Measurements from ENCODE around the gene GPR179.

The GPR179 gene

DNA sequence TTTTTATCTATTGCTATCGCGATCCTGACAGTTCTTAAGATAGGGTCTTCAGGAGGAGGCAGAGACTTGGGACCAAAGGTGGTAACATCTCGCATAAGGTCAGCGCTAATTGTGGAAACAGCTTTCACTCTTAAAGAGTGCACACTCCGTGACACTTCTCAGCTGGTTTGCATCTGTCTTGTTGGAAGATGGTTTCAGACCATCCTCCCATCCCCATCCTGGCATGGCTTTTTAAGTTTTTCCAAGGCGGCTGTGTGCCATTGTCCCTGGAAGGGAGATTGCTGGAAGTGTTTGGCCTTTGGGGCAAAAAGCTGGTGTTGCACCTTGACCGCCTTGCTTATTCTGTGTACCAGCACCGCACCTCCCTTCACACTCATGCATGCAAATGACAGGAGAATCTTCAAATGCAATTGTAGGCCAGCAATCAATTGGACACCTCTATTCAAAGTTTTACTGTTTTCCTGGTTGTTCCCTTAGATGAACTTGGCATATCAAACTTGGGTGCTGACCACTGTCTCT lies 9.4 kb upstream of the GPR179 start:
- Histone ChIP-seq H2AFZ (ENCODE audit: low read depth, low read length, severe bottlenecking) (no peak overlapping the region), H3K4me3 (ENCODE audit: insufficient read depth, low read length, poor library complexity, severe bottlenecking) (peak overlapping the region; percentile 59), H4K20me1 (ENCODE audit: low read depth, low read length) (no peaks in the 10 kb centered on the region; the same call in 1 of the 2 replicates), H3K27ac (ENCODE audit: low read depth, low read length) (no peak overlapping the region), H3K36me3 (ENCODE audit: low read length) (no peaks in the 10 kb centered on the region), H3K4me2 (ENCODE audit: low read depth, low read length, poor library complexity, severe bottlenecking) (peak overlapping the region; percentile 78), H3K27me3 (ENCODE audit: low read length) (no peaks in the 10 kb centered on the region), H3K79me2 (ENCODE audit: insufficient read depth, low read length) (no peaks in the 10 kb centered on the region), H3K9me2 (replicated peaks; ENCODE audit: insufficient read depth, low read length) (no peaks in the 10 kb centered on the region), H3F3A (ENCODE audit: insufficient read depth) (peaks cover 7% of the 10 kb centered on the region; the same call in 1 of the 2 replicates), H3K9me3 (ENCODE audit: insufficient read depth, low read length) (no peaks in the 10 kb centered on the region), H3K9ac (ENCODE audit: low read length) (peak overlapping the region; percentile 64)
- TF ChIP-seq EZH2phosphoT487 (conservative IDR thresholded peaks at IDR 0.05; ENCODE audit: low read length) = no peak
- TF ChIP-seq, protein P1, sequence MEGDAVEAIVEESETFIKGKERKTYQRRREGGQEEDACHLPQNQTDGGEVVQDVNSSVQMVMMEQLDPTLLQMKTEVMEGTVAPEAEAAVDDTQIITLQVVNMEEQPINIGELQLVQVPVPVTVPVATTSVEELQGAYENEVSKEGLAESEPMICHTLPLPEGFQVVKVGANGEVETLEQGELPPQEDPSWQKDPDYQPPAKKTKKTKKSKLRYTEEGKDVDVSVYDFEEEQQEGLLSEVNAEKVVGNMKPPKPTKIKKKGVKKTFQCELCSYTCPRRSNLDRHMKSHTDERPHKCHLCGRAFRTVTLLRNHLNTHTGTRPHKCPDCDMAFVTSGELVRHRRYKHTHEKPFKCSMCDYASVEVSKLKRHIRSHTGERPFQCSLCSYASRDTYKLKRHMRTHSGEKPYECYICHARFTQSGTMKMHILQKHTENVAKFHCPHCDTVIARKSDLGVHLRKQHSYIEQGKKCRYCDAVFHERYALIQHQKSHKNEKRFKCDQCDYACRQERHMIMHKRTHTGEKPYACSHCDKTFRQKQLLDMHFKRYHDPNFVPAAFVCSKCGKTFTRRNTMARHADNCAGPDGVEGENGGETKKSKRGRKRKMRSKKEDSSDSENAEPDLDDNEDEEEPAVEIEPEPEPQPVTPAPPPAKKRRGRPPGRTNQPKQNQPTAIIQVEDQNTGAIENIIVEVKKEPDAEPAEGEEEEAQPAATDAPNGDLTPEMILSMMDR (IDR thresholded peaks at IDR 0.05; ENCODE audit: insufficient read depth, low read length, poor library complexity, severe bottlenecking) = no peak

DNA sequence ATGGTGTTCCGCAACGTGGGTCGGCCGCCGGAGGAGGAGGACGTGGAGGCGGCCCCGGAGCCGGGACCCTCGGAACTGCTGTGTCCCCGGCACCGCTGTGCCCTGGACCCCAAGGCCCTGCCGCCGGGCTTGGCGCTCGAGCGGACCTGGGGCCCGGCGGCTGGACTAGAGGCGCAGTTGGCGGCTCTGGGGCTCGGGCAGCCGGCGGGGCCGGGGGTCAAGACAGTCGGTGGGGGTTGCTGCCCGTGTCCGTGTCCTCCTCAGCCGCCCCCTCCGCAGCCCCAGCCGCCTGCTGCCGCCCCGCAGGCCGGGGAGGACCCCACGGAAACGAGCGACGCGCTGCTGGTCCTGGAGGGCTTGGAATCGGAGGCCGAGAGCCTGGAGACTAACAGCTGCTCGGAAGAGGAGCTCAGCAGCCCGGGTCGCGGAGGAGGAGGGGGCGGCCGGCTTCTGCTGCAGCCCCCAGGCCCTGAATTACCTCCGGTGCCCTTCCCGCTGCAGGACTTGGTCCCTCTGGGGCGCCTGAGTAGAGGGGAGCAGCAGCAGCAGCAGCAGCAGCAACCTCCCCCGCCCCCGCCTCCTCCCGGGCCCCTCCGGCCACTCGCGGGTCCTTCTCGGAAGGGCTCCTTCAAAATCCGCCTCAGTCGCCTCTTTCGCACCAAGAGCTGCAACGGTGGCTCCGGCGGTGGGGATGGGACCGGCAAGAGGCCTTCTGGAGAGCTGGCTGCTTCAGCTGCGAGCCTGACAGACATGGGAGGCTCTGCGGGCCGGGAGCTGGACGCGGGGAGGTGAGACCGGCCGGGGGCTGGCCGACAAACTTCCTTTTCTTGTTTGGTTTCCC lies 8.7 kb upstream of the GPR179 start:
- H3K4me2 ChIP-seq (ENCODE audit: low read depth, low read length, poor library complexity, severe bottlenecking) = peak overlapping the region; percentile 78
- peak overlapping the region; percentile 59 for H3K4me3 ChIP-seq (ENCODE audit: insufficient read depth, low read length, poor library complexity, severe bottlenecking)
- TF ChIP-seq, protein P1 (IDR thresholded peaks at IDR 0.05; ENCODE audit: insufficient read depth, low read length, poor library complexity, severe bottlenecking) = no peak
- no peak for TF ChIP-seq EZH2phosphoT487 (conservative IDR thresholded peaks at IDR 0.05; ENCODE audit: low read length)
- H3K27ac ChIP-seq (ENCODE audit: low read depth, low read length) = no peak overlapping the region
- no peaks in the 10 kb centered on the region; the same call in 1 of the 2 replicates for H4K20me1 ChIP-seq (ENCODE audit: low read depth, low read length)
- H3K27me3 ChIP-seq (ENCODE audit: low read length) = no peaks in the 10 kb centered on the region
- peak overlapping the region; percentile 37 for H2AFZ ChIP-seq (ENCODE audit: low read depth, low read length, severe bottlenecking)
- peaks cover 7% of the 10 kb centered on the region; the same call in 1 of the 2 replicates for H3F3A ChIP-seq (ENCODE audit: insufficient read depth)
- H3K9me2 ChIP-seq (replicated peaks; ENCODE audit: insufficient read depth, low read length) = no peaks in the 10 kb centered on the region
- peak overlapping the region; percentile 64 for H3K9ac ChIP-seq (ENCODE audit: low read length)
- H3K36me3 ChIP-seq (ENCODE audit: low read length) = no peaks in the 10 kb centered on the region
- no peaks in the 10 kb centered on the region for H3K9me3 ChIP-seq (ENCODE audit: insufficient read depth, low read length)
- no peaks in the 10 kb centered on the region for H3K79me2 ChIP-seq (ENCODE audit: insufficient read depth, low read length)

DNA sequence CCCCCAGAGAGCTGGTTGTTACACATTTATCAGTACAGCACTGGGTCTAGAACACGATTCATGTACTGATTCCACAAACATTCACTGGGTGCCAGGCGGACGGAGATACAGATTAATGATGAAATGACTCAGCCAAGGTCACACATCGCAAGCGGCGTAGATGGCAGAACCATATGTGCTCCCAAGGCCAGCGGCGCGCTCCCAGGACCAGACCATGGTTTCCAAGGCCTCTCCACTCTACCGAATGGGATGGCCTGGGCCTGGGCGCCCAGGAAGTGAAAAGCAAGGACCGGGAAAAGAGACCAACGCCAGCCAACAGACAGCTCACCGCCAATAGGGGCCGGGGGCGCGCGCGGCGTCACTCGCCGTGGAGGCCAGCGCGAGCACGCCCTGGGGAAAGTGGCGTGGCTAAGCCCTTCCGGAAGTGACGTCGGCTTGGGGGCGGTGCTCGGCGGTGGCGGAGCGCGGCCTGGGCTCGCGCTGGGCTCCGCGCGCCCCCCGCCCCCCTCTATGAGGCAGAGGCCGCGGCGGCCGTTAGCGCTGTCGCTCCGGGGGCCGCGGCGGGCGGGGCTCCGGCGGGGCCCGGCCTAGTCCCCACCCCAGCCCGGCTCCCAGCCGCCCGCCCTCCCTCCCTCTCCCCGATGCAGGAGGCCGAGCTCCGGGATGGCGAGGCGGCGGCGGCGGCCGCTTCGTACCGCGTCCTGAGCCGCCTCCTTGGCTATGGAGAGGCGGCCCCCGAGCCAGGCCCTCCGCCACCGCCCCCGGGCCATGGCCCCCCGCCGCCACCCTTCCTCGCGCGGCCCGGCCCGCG lies 7.9 kb upstream of the GPR179 start, which contains the start of gene SOCS7:
TSS of gene SOCS7 (plus strand) at position 433 of the 811 bp plus-strand sequence. CDS start at position 642, 209 bp downstream.
- peak within 1 kb of the TSS; percentile 85 for H2AFZ ChIP-seq (ENCODE audit: low read depth, low read length, severe bottlenecking)
- peak within 1 kb of the TSS; percentile 78 for H3K4me2 ChIP-seq (ENCODE audit: low read depth, low read length, poor library complexity, severe bottlenecking)
- no peaks in the 10 kb centered on the region for H3K79me2 ChIP-seq (ENCODE audit: insufficient read depth, low read length)
- no peaks in the 10 kb centered on the region for H3K27me3 ChIP-seq (ENCODE audit: low read length)
- no peaks in the 10 kb centered on the region for H3K36me3 ChIP-seq (ENCODE audit: low read length)
- H3K9me3 ChIP-seq (ENCODE audit: insufficient read depth, low read length) = no peaks in the 10 kb centered on the region
- peak within 1 kb of the TSS; percentile 59 for H3K4me3 ChIP-seq (ENCODE audit: insufficient read depth, low read length, poor library complexity, severe bottlenecking)
- peak within 1 kb of the TSS; percentile 64 for H3K9ac ChIP-seq (ENCODE audit: low read length)
- peaks cover 7% of the 10 kb centered on the region; the same call in 1 of the 2 replicates for H3F3A ChIP-seq (ENCODE audit: insufficient read depth)
- H4K20me1 ChIP-seq (ENCODE audit: low read depth, low read length) = no peaks in the 10 kb centered on the region; the same call in 1 of the 2 replicates
- TF ChIP-seq EZH2phosphoT487 (conservative IDR thresholded peaks at IDR 0.05; ENCODE audit: low read length) = no peak
- TF ChIP-seq, protein P1 (IDR thresholded peaks at IDR 0.05; ENCODE audit: insufficient read depth, low read length, poor library complexity, severe bottlenecking) = no peak
- H3K27ac ChIP-seq (ENCODE audit: low read depth, low read length) = no peak within 1 kb of the TSS
- no peaks in the 10 kb centered on the region for H3K9me2 ChIP-seq (replicated peaks; ENCODE audit: insufficient read depth, low read length)

Data from SU-DHL-6 (cell line).